Germinal center (tissue), 1 donor: ENCODE measurements around the gene RYR1.
"Not testable (repeated sequence)": the region's sequence is repeated elsewhere in the genome, so short reads cannot be mapped to it uniquely, and the experiment has no call there.

ENCODE experiments used
- DNase-seq: peaks from one replicate; pipeline ENCODE4 v3.0.0; 2012; ENCODE audit warnings: mixed read lengths, low spot score

Gene RYR1

GRCh38 chr19:38616265-38616664 lies 182.8 kb downstream of the RYR1 start:
- no peak for DNase-seq

GRCh38 chr19:38617283-38617763 lies 183.8 kb downstream of the RYR1 start:
- DNase-seq: peak; percentile 55

GRCh38 chr19:38617764-38618589 lies 184.5 kb downstream of the RYR1 start, which contains the start of gene MAP4K1:
MAP4K1 (minus strand) TSS chr19:38617953; CDS start chr19:38617895, 58 bp downstream.
- peak; percentile 90 for DNase-seq

GRCh38 chr19:38618590-38619360 lies 185.3 kb downstream of the RYR1 start, which contains the start of gene EIF3K:
EIF3K (plus strand) TSS chr19:38619188; CDS start chr19:38619269, 81 bp downstream.
- DNase-seq: peak; percentile 95

GRCh38 chr19:38619361-38620174 lies 186.1 kb downstream of the RYR1 start:
- DNase-seq: no peak

GRCh38 chr19:38624822-38625221 lies 191.3 kb downstream of the RYR1 start:
- DNase-seq: no peak

- no peak for DNase-seq
Measured at GRCh38 chr19:38626401-38626800, 192.9 kb downstream of the RYR1 start.

GRCh38 chr19:38629568-38629967 lies 196.1 kb downstream of the RYR1 start:
- no peak for DNase-seq

- DNase-seq: not testable (repeated sequence)
Measured at GRCh38 chr19:38631301-38631700, 197.8 kb downstream of the RYR1 start.

GRCh38 chr19:38631811-38632475 lies 198.5 kb downstream of the RYR1 start:
- not testable (repeated sequence) for DNase-seq

GRCh38 chr19:38632476-38633213 lies 199.2 kb downstream of the RYR1 start:
- no peak for DNase-seq

- DNase-seq: peak; percentile 84
Measured at GRCh38 chr19:38634757-38635482, 201.4 kb downstream of the RYR1 start.

GRCh38 chr19:38635483-38636399 lies 202.2 kb downstream of the RYR1 start:
- no peak for DNase-seq
